ENCODE data around the gene SFT2D2.

The SFT2D2 gene

GRCh38 chr1:168257397-168257796 lies 31.6 kb downstream of the SFT2D2 start:
- DNase-seq: no peak
- in situ Hi-C loops (cut with HindIII; ENCODE audit: low pct_ligation_motif_present, low pct_unique_long_range_greater_than_20kb, low sequenced_read_pairs): no loop called here

- no peak for DNase-seq
- in situ Hi-C loops (cut with HindIII; ENCODE audit: low pct_ligation_motif_present, low pct_unique_long_range_greater_than_20kb, low sequenced_read_pairs): no loop called here
These were observed 33.8 kb downstream of the SFT2D2 start for GRCh38 chr1:168259567-168259966.

- in situ Hi-C loops (cut with HindIII; ENCODE audit: low pct_ligation_motif_present, low pct_unique_long_range_greater_than_20kb, low sequenced_read_pairs): no loop called here
- DNase-seq: no peak
These were observed 34.6 kb downstream of the SFT2D2 start for GRCh38 chr1:168260393-168260792.

- in situ Hi-C loops (cut with HindIII; ENCODE audit: low pct_ligation_motif_present, low pct_unique_long_range_greater_than_20kb, low sequenced_read_pairs): no loop called here
These were observed 35.6 kb downstream of the SFT2D2 start for GRCh38 chr1:168261390-168261789.

GRCh38 chr1:168263130-168263529 lies 37.3 kb downstream of the SFT2D2 start:
- in situ Hi-C loops (cut with HindIII; ENCODE audit: low pct_ligation_motif_present, low pct_unique_long_range_greater_than_20kb, low sequenced_read_pairs): no loop called here
- DNase-seq: no peak

More at GRCh38 chr1:168261390-168261789, 35.6 kb downstream of the SFT2D2 start:
- no peak for DNase-seq

GRCh38 chr1:168264296-168264695 lies 38.5 kb downstream of the SFT2D2 start:
- no peak for DNase-seq
- in situ Hi-C loops (cut with HindIII; ENCODE audit: low pct_ligation_motif_present, low pct_unique_long_range_greater_than_20kb, low sequenced_read_pairs): no loop called here

GRCh38 chr1:168265596-168265995 lies 39.8 kb downstream of the SFT2D2 start:
- DNase-seq: no peak
- in situ Hi-C loops (cut with HindIII; ENCODE audit: low pct_ligation_motif_present, low pct_unique_long_range_greater_than_20kb, low sequenced_read_pairs): no loop called here

GRCh38 chr1:168266644-168267186 lies 40.9 kb downstream of the SFT2D2 start:
- in situ Hi-C loops (cut with HindIII; ENCODE audit: low pct_ligation_motif_present, low pct_unique_long_range_greater_than_20kb, low sequenced_read_pairs): no loop called here
- DNase-seq: no peak

GRCh38 chr1:168271636-168272035 lies 45.8 kb downstream of the SFT2D2 start:
- DNase-seq: no peak
- in situ Hi-C loops (cut with HindIII; ENCODE audit: low pct_ligation_motif_present, low pct_unique_long_range_greater_than_20kb, low sequenced_read_pairs): no loop called here

GRCh38 chr1:168273575-168273974 lies 47.8 kb downstream of the SFT2D2 start:
- no peak for DNase-seq
- in situ Hi-C loops (cut with HindIII; ENCODE audit: low pct_ligation_motif_present, low pct_unique_long_range_greater_than_20kb, low sequenced_read_pairs): no loop called here

GRCh38 chr1:168279253-168279652 lies 53.4 kb downstream of the SFT2D2 start:
- no peak for DNase-seq
- in situ Hi-C loops (cut with HindIII; ENCODE audit: low pct_ligation_motif_present, low pct_unique_long_range_greater_than_20kb, low sequenced_read_pairs): no loop called here

- in situ Hi-C loops (cut with HindIII; ENCODE audit: low pct_ligation_motif_present, low pct_unique_long_range_greater_than_20kb, low sequenced_read_pairs): no loop called here
- DNase-seq: no peak
These were observed 54.6 kb downstream of the SFT2D2 start, which contains the start of gene TBX19 for GRCh38 chr1:168280296-168280927. TSS of gene TBX19 (plus strand) at chr1:168280877. CDS start at chr1:168281091, 214 bp downstream.

- DNase-seq: no peak
- in situ Hi-C loops (cut with HindIII; ENCODE audit: low pct_ligation_motif_present, low pct_unique_long_range_greater_than_20kb, low sequenced_read_pairs): no loop called here
These were observed 56.0 kb downstream of the SFT2D2 start for GRCh38 chr1:168281603-168282325.

- no peak for DNase-seq
- in situ Hi-C loops (cut with HindIII; ENCODE audit: low pct_ligation_motif_present, low pct_unique_long_range_greater_than_20kb, low sequenced_read_pairs): no loop called here
These were observed 59.7 kb downstream of the SFT2D2 start for GRCh38 chr1:168285521-168285790.

GRCh38 chr1:168285971-168286927 lies 60.4 kb downstream of the SFT2D2 start:
- in situ Hi-C loops (cut with HindIII; ENCODE audit: low pct_ligation_motif_present, low pct_unique_long_range_greater_than_20kb, low sequenced_read_pairs): no loop called here
- no peak for DNase-seq

GRCh38 chr1:168287237-168287664 lies 61.4 kb downstream of the SFT2D2 start:
- DNase-seq: no peak
- in situ Hi-C loops (cut with HindIII; ENCODE audit: low pct_ligation_motif_present, low pct_unique_long_range_greater_than_20kb, low sequenced_read_pairs): no loop called here

- DNase-seq: no peak
- in situ Hi-C loops (cut with HindIII; ENCODE audit: low pct_ligation_motif_present, low pct_unique_long_range_greater_than_20kb, low sequenced_read_pairs): no loop called here
These were observed 62.7 kb downstream of the SFT2D2 start for GRCh38 chr1:168288311-168289052.

GRCh38 chr1:168291222-168291837 lies 65.5 kb downstream of the SFT2D2 start:
- in situ Hi-C loops (cut with HindIII; ENCODE audit: low pct_ligation_motif_present, low pct_unique_long_range_greater_than_20kb, low sequenced_read_pairs): no loop called here
- no peak for DNase-seq
